ENCODE results near the gene CDKN2AIPNL. TPM values are rescaled to one million over a fixed set of nuclear protein-coding genes. Genes with fewer than 3 reads are reported as not detected.

Gene CDKN2AIPNL, protein sequence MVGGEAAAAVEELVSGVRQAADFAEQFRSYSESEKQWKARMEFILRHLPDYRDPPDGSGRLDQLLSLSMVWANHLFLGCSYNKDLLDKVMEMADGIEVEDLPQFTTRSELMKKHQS
- 28.7 TPM for total RNA-seq

DNA sequence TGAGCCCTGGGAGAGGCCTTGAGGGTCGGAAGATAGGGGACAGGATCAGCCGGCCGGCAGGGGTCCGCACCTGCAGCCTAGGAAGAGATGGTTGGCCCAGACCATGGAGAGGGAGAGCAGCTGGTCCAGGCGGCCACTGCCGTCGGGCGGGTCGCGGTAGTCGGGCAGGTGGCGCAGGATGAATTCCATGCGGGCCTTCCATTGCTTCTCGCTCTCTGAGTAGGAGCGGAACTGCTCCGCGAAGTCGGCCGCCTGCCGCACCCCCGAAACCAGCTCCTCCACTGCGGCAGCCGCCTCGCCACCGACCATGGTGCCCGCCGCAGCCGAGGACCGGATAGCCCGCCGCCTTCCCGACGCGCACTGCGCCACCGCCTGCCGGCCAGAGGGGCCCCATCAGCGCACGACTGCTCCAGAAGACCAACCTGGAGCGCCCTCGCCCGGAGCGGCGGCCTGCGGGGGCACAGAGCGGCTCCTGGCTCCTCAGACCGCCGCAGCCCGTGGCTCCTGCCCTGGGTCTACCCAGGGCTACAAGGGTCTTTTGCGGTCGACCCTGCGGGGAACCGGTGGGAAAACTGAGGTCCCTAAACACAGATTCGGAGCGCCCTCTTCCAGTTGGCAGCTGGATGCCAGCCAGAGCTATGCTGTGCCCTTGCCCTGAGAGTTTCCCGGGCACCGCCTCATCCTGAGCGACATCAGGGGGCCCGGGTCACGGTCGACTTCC lies at the start of gene CDKN2AIPNL:
Gene CDKN2AIPNL (minus strand): TSS at position 336 of the 721 bp plus-strand sequence. CDS start 27 bp downstream, at position 309.

DNA sequence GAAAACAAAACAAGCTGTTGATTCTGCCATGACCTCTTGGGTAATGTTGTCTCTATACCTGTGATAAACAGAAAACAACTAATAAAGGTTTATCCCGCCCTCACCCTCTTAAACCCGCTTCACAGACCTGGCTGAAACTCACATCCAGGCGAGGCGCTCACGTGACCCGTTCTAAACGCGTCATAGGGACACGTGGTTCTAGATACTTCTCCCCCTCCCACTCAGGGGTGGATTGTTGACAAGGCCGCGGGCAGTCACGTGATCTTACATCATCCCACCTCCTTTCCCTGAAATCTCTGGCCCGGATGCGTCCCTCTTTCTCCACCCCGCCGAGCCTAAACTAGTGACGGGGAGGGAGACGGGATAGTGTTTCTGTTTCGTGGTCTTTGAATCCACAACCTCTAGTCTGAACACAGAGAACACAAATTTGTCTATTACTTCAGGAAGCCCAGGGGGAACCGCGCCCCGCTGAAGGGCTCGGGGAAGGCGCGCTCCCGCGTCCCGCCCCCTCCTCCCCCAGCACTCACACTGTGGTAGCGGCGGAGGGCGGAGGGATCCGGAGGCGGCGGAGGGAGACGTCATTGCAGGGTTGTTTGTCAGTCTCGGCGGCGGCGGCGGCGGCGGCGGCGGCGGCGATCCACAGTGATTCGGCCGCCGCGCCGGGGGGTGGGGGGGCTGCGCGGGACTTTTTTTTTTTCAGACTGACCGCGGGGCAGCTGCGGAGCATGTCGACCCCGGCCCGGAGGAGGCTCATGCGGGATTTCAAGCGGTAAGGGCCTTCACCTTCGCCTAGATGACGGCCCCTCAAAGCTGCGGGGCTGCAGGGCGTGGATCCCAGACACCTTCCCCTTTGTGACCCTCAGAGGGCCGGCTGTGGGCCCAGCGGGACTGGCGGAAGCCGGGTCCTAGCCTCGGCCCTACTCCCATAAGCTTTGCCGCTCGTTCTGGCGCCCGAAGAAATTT lies 40.5 kb downstream of the CDKN2AIPNL start, which contains the start of gene UBE2B:
Gene UBE2B (plus strand): TSS at position 699 of the 963 bp plus-strand sequence. CDS start 27 bp downstream, at position 726.

Other genes starting within 250 kb of the CDKN2AIPNL start
- gene SKP1, start 234.9 kb downstream of the CDKN2AIPNL start, total RNA-seq = 305 TPM
- gene PPP2CA, start 185.8 kb downstream of the CDKN2AIPNL start, total RNA-seq = 220 TPM
- gene CDKL3, start 44.7 kb downstream of the CDKN2AIPNL start, total RNA-seq = 6.2 TPM
- gene UBE2B, start 40.3 kb downstream of the CDKN2AIPNL start, total RNA-seq = 92.0 TPM
- gene JADE2, start 113.8 kb upstream of the CDKN2AIPNL start, total RNA-seq = 26.1 TPM
- 39.1 TPM for gene SAR1B, start 220.9 kb upstream of the CDKN2AIPNL start, total RNA-seq
- 36.6 TPM for gene SEC24A, start 236.9 kb upstream of the CDKN2AIPNL start, total RNA-seq